Muscle of leg (tissue), 11 donors: ENCODE results near the gene CSNK1G1. TPM values are rescaled to one million over a fixed set of nuclear protein-coding genes. Genes with fewer than 3 reads are reported as not detected.

Experiments
- DNase-seq: peaks from one replicate; pipeline ENCODE4 v3.0.0; 2013
- H3K27ac ChIP-seq: one replicate; pipeline ENCODE4 v1.5.1; 2013; ENCODE audit warnings: mild to moderate bottlenecking, low read length, control low read depth
- H3K27me3 ChIP-seq: one replicate; pipeline ENCODE4 v1.6.1; 2013; ENCODE audit warnings: low read length; ENCODE audit not compliant: control insufficient read depth, insufficient read depth
- H3K36me3 ChIP-seq: one replicate; pipeline ENCODE4 v1.6.1; 2013; ENCODE audit warnings: low read length; ENCODE audit not compliant: control insufficient read depth, insufficient read depth
- H3K4me1 ChIP-seq: one replicate; pipeline ENCODE4 v1.6.1; 2013; ENCODE audit warnings: low read length; ENCODE audit not compliant: control insufficient read depth, insufficient read depth
- H3K4me3 ChIP-seq: one replicate; pipeline ENCODE4 v1.5.1; 2013; ENCODE audit warnings: low read length, control low read depth
- H3K9me3 ChIP-seq: replicated peaks from 2 replicates; pipeline ENCODE4 v1.6.1; 2013; ENCODE audit warnings: low read depth, low read length; ENCODE audit not compliant: control insufficient read depth
- WGBS: methylation state at CpG from one replicate; pipeline ENCODE4 v1.1.5; 2013; ENCODE audit warnings: missing lambda C conversion rate; ENCODE audit not compliant: insufficient coverage; 5-methylcytosine and 5-hydroxymethylcytosine counted together
- polyA plus RNA-seq, 8 donors: library from polyadenylated mRNA; unstranded; fragments of 120-200 nt; gene quantifications; one replicate each; pipeline versions ENCODE4 v1.2.1 to v1.2.3, GENCODE V29; 2013; ENCODE audit warnings: inconsistent platforms in 1 of 8, low replicate concordance in 1 of 8; ENCODE audit not compliant: insufficient read length in 8 of 8, insufficient read depth in 1 of 8
- total RNA-seq: library from RNA; stranded (reverse); fragments of 120-200 nt; gene quantifications from one replicate; pipeline ENCODE4 v1.2.4, GENCODE V29; 2013

CSNK1G1 gene
- total and polyA plus RNA-seq, 9 donors = 5.8 to 15.5 (median 11.1) TPM

- Histone ChIP-seq H3K9me3 (no peaks in the 10 kb centered on the region), H3K27ac (no peak overlapping the region), H3K27me3 (no peaks in the 10 kb centered on the region), H3K4me1 (peaks cover 5% of the 10 kb centered on the region), H3K36me3 (peaks cover 68% of the 10 kb centered on the region), H3K4me3 (no peak overlapping the region)
- no peak for DNase-seq
- 99% methylated on average over 8 of the region's 8 CpGs for WGBS
Observed at GRCh38 chr15:64141798-64142512, 214.0 kb downstream of the CSNK1G1 start.

- H3K36me3 ChIP-seq = peaks cover 75% of the 10 kb centered on the region
- no peaks in the 10 kb centered on the region for H3K4me1 ChIP-seq
- no peak for DNase-seq
- 89% methylated on average over 2 of the region's 4 CpGs for WGBS
- H3K4me3 ChIP-seq = no peak overlapping the region
- no peaks in the 10 kb centered on the region for H3K9me3 ChIP-seq
- no peaks in the 10 kb centered on the region for H3K27me3 ChIP-seq
- H3K27ac ChIP-seq = no peak overlapping the region
Observed at GRCh38 chr15:64138331-64138941, 217.5 kb downstream of the CSNK1G1 start.

GRCh38 chr15:64137226-64137833, 218.6 kb downstream of the CSNK1G1 start:
- H3K4me1 ChIP-seq = no peaks in the 10 kb centered on the region
- no peaks in the 10 kb centered on the region for H3K9me3 ChIP-seq
- no peaks in the 10 kb centered on the region for H3K27me3 ChIP-seq
- no peak overlapping the region for H3K4me3 ChIP-seq
- 74% methylated on average over 6 of the region's 8 CpGs for WGBS
- no peak overlapping the region for H3K27ac ChIP-seq
- no peak for DNase-seq
- peaks cover 73% of the 10 kb centered on the region for H3K36me3 ChIP-seq

GRCh38 chr15:64136347-64136746, 219.6 kb downstream of the CSNK1G1 start:
- Histone ChIP-seq H3K27ac (no peak overlapping the region), H3K27me3 (no peaks in the 10 kb centered on the region), H3K4me3 (no peak overlapping the region), H3K36me3 (peaks cover 73% of the 10 kb centered on the region), H3K9me3 (no peaks in the 10 kb centered on the region), H3K4me1 (no peaks in the 10 kb centered on the region)
- WGBS = 92% methylated on average over 5 of the region's 7 CpGs
- no peak for DNase-seq

DNA sequence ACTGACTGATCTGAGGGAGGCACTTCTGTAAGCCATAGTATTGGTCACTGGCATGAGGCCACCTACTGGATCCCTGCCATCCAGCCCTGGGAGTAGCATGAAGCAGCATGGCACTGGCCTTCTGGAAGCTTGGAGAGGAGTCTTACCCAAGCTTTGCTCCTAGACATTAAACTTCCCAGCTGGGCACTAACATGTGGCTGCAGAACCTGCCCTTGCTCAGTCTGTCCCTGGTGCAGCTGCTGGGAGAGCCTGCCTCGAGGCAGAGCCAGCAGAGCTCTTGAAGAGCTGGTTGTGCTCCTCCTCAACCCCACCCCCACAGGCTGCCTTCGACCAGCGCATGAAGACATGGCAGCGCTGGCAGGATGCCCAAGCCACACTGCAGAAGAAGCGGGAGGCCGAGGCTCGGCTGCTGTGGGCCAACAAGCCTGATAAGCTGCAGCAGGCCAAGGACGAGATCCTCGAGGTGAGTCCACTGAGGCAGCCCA, 221.6 kb downstream of the CSNK1G1 start:
- Histone ChIP-seq H3K4me1 (no peaks in the 10 kb centered on the region), H3K9me3 (no peaks in the 10 kb centered on the region), H3K4me3 (no peak overlapping the region), H3K27me3 (no peaks in the 10 kb centered on the region), H3K27ac (no peak overlapping the region), H3K36me3 (peaks cover 84% of the 10 kb centered on the region)
- 93% methylated on average over 6 of the region's 9 CpGs for WGBS
- no peak for DNase-seq

- no peak for DNase-seq
- H3K9me3 ChIP-seq = no peaks in the 10 kb centered on the region
- H3K4me1 ChIP-seq = no peaks in the 10 kb centered on the region
- H3K4me3 ChIP-seq = no peak overlapping the region
- no peak overlapping the region for H3K27ac ChIP-seq
- no peaks in the 10 kb centered on the region for H3K27me3 ChIP-seq
- peaks cover 86% of the 10 kb centered on the region for H3K36me3 ChIP-seq
- 88% methylated on average over 10 of the region's 10 CpGs for WGBS
Observed at GRCh38 chr15:64133623-64134344, 222.2 kb downstream of the CSNK1G1 start.

DNA sequence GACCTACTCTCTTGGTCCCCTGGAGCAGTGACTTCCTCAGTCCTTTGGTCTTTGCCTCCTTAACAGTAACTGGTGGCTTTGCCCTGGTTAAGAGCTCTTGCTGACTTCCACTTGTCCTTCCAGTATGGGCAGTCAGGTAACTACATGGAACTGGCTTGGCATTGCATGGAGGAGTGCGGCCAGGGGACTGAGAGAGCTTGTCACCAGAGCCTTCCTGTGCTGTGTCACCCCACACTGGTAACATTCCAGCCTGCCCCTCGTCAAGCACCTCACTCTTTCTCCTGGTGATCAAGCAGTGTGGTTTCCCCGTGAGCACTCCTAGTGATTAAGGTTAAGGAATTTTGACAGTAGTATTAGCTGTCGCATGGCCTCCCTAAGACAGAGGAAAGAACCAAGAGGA, 223.8 kb downstream of the CSNK1G1 start:
- Histone ChIP-seq H3K27me3 (no peaks in the 10 kb centered on the region), H3K27ac (no peak overlapping the region), H3K4me1 (no peaks in the 10 kb centered on the region), H3K9me3 (no peaks in the 10 kb centered on the region), H3K4me3 (no peak overlapping the region), H3K36me3 (peaks cover 82% of the 10 kb centered on the region)
- 100% methylated on average over 2 of the region's 4 CpGs for WGBS
- DNase-seq = no peak

DNA sequence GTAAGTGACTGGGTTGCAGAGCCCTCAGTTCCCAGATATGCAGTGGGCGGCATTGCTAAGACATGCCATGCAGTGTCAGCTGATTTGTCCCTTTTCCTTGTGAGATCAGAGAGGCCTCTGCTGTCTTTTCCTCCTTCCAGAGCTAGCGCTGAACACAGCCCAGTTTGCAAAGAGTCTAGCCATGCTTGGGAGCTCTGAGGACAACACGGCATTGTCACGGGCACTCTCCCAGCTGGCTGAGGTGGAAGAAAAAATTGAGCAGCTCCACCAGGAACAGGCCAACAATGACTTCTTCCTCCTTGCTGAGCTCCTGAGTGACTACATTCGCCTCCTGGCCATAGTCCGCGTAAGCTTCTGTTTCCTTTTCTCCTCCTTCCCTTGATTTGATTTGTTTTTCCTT, 224.4 kb downstream of the CSNK1G1 start:
- Histone ChIP-seq H3K27ac (no peak overlapping the region), H3K27me3 (no peaks in the 10 kb centered on the region), H3K9me3 (no peaks in the 10 kb centered on the region), H3K36me3 (peaks cover 81% of the 10 kb centered on the region), H3K4me3 (no peak overlapping the region), H3K4me1 (no peaks in the 10 kb centered on the region)
- no peak for DNase-seq
- WGBS = 96% methylated on average over 4 of the region's 7 CpGs

GRCh38 chr15:64130159-64130558, 225.8 kb downstream of the CSNK1G1 start:
- Histone ChIP-seq H3K4me1 (no peaks in the 10 kb centered on the region), H3K9me3 (no peaks in the 10 kb centered on the region), H3K4me3 (no peak overlapping the region), H3K27ac (no peak overlapping the region), H3K27me3 (no peaks in the 10 kb centered on the region), H3K36me3 (peaks cover 78% of the 10 kb centered on the region)
- WGBS = 100% methylated on average over 2 of the region's 3 CpGs
- no peak for DNase-seq
